A549 (cell line): ENCODE measurements around the gene AKT1S1. TPM values are rescaled to one million over a fixed set of nuclear protein-coding genes. Genes with fewer than 3 reads are reported as not detected.

Experiments used
- ATAC-seq, 2 experiments: fragments of 200-7000 bp in 1 of 2; fragments of >200 bp in 1 of 2; cut with Nextera tagmentation in 1 of 2; cut with Tn5 transposase in 1 of 2; 3 replicates each; pipeline versions ENCODE4 v1.8.0 to v1.9.1; 2018 to 2020; ENCODE audit warnings: mild to moderate bottlenecking in 1 of 2, moderate library complexity in 1 of 2
- CTCF ChIA-PET: fragments of 300-600 bp; sonication (Branson Sonifier 250); formaldehyde crosslinking; extraction: SDS; loops from one replicate; lab custom pipeline; 2021; ENCODE audit warnings: antibody characterized with exemption, inconsistent platforms; lab: Yijun Ruan, JAX
- POLR2A ChIA-PET: fragments of 350-600 bp; formaldehyde crosslinking; extraction: SDS; loops from one replicate; lab custom pipeline; 2021; ENCODE audit warnings: antibody characterized with exemption, inconsistent platforms; lab: Yijun Ruan, JAX
- DNase-seq, 2 experiments: peaks; one replicate each; pipeline versions ENCODE4 v3.0.0 to v3.0.0-alpha.2; 2011 to 2016; ENCODE audit warnings: low read depth in 1 of 2, low spot score in 1 of 2
- FAIRE-seq: peaks from 2 replicates; lab custom pipeline; 2011; peaks lifted over from hg19 to GRCh38; lab: Jason Lieb, UNC
- H3K27ac ChIP-seq, 2 experiments: fragments of >200 bp; sonication (Bioruptor Twin); formaldehyde crosslinking; 3 replicates each; pipeline ENCODE4 v1.5.1; 2016 to 2017
- H3K4me1 ChIP-seq: fragments of >200 bp; sonication (Bioruptor Twin); formaldehyde crosslinking; 3 replicates; pipeline ENCODE4 v1.6.1; 2016
- H3K4me2 ChIP-seq: fragments of >200 bp; sonication (Bioruptor Twin); formaldehyde crosslinking; 3 replicates; pipeline ENCODE4 v1.6.1; 2016
- H3K4me3 ChIP-seq: fragments of >200 bp; sonication (Bioruptor Twin); formaldehyde crosslinking; 3 replicates; pipeline ENCODE4 v1.5.1; 2016
- H3K9me3 ChIP-seq: fragments of >200 bp; sonication (Bioruptor Twin); formaldehyde crosslinking; 3 replicates; pipeline ENCODE4 v1.6.1; 2016
- BHLHE40 ChIP-seq: IDR thresholded peaks from 2 replicates; pipeline ENCODE4 v1.6.1; 2012; ENCODE audit warnings: low read depth, low read length, inconsistent platforms
- CHD2 ChIP-seq: fragments of 150-350 bp; IDR thresholded peaks from 2 replicates; pipeline ENCODE4 v1.6.1; 2014; ENCODE audit warnings: low read length; ENCODE audit not compliant: partially characterized antibody
- CHD4 ChIP-seq: fragments of 200-600 bp; sonication (generic); IDR thresholded peaks from 2 replicates; pipeline ENCODE4 v1.6.1; 2016; ENCODE audit warnings: antibody characterized with exemption, mild to moderate bottlenecking, borderline replicate concordance
- EP300 ChIP-seq, 2 experiments: fragments of >200 bp; sonication (Bioruptor Twin); formaldehyde crosslinking; IDR thresholded peaks; 2 replicates in 1 of 2; 3 replicates in 1 of 2; pipeline ENCODE4 v1.6.1; 2016 to 2017
- FOSL2 ChIP-seq, 2 experiments: fragments of 450-650 bp in 1 of 2; fragments of >200 bp in 1 of 2; sonication (Bioruptor Twin) in 1 of 2; formaldehyde crosslinking; IDR thresholded peaks; 2 replicates each; pipeline versions ENCODE4 v1.5.0 to v1.6.1; 2016 to 2020; ENCODE audit warnings: mild to moderate bottlenecking in 1 of 2, moderate library complexity in 1 of 2
- GATA3 ChIP-seq: IDR thresholded peaks from 2 replicates; pipeline ENCODE4 v1.6.1; 2012; ENCODE audit warnings: borderline replicate concordance
- HDAC2 ChIP-seq: fragments of 200-600 bp; sonication (generic); IDR thresholded peaks from 2 replicates; pipeline ENCODE4 v1.6.1; 2016
- HEYL ChIP-seq: fragments of 250-450 bp; sonication (Bioruptor Pico); IDR thresholded peaks from 2 replicates; pipeline ENCODE4 v1.8.0; 2021; ENCODE audit warnings: mild to moderate bottlenecking, moderate library complexity
- HOXA7 ChIP-seq: fragments of 250-450 bp; sonication (Bioruptor Pico); IDR thresholded peaks from 2 replicates; pipeline ENCODE4 v1.5.0; 2020; ENCODE audit warnings: mild to moderate bottlenecking, moderate library complexity
- HOXB13 ChIP-seq: fragments of 250-450 bp; sonication (Bioruptor Pico); IDR thresholded peaks from 2 replicates; pipeline ENCODE4 v1.5.0; 2020; ENCODE audit warnings: low read depth, mild to moderate bottlenecking, moderate library complexity
- HOXB5 ChIP-seq: fragments of 250-450 bp; sonication (Bioruptor Pico); IDR thresholded peaks from 2 replicates; pipeline ENCODE4 v1.5.0; 2020; ENCODE audit warnings: mild to moderate bottlenecking, moderate library complexity
- JUN ChIP-seq, 2 experiments: fragments of >200 bp; sonication (Bioruptor Twin); formaldehyde crosslinking; IDR thresholded peaks; 2 replicates in 1 of 2; 3 replicates in 1 of 2; pipeline ENCODE4 v1.6.1; 2016 to 2017
- JUNB ChIP-seq: fragments of >200 bp; sonication (Bioruptor Twin); formaldehyde crosslinking; IDR thresholded peaks from 2 replicates; pipeline ENCODE4 v1.6.1; 2016
- KDM1A ChIP-seq: fragments of 200-600 bp; sonication (generic); IDR thresholded peaks from 2 replicates; pipeline ENCODE4 v1.6.1; 2016; ENCODE audit warnings: low read depth, mild to moderate bottlenecking
- MAZ ChIP-seq: fragments of 150-350 bp; IDR thresholded peaks from 2 replicates; pipeline ENCODE4 v1.6.1; 2014; ENCODE audit warnings: antibody characterized with exemption, low read depth, low read length, borderline replicate concordance
- MYC ChIP-seq: IDR thresholded peaks from 2 replicates; pipeline ENCODE4 v1.6.1; 2012; ENCODE audit warnings: mild to moderate bottlenecking, inconsistent platforms, low read length, improper control_type of control experiment, borderline replicate concordance
- NPAS2 ChIP-seq: fragments of 250-450 bp; sonication (Bioruptor Pico); IDR thresholded peaks from 2 replicates; pipeline ENCODE4 v1.8.0; 2022; ENCODE audit warnings: mild to moderate bottlenecking, moderate library complexity, borderline replicate concordance
- NR3C1 ChIP-seq: fragments of >200 bp; sonication (Bioruptor Twin); formaldehyde crosslinking; IDR thresholded peaks from 3 replicates; pipeline ENCODE4 v1.6.1; 2017
- POLR2A ChIP-seq: IDR thresholded peaks from 2 replicates; pipeline ENCODE4 v1.6.1; 2012; ENCODE audit warnings: mild to moderate bottlenecking, low read length
- POLR2AphosphoS2 ChIP-seq: conservative IDR thresholded peaks from 2 replicates; pipeline ENCODE4 v1.6.1; 2012; ENCODE audit warnings: low read length, improper control_type of control experiment, inconsistent platforms
- RAD21 ChIP-seq, 2 experiments: fragments of >200 bp in 1 of 2; sonication (Bioruptor Twin) in 1 of 2; formaldehyde crosslinking in 1 of 2; IDR thresholded peaks in 1 of 2; conservative IDR thresholded peaks in 1 of 2; 2 replicates in 1 of 2; 3 replicates in 1 of 2; pipeline ENCODE4 v1.6.1; 2012 to 2018; ENCODE audit warnings: inconsistent platforms in 1 of 2
- RFX5 ChIP-seq: fragments of 450-650 bp; IDR thresholded peaks from 2 replicates; pipeline ENCODE4 v1.7.1; 2014; ENCODE audit warnings: antibody characterized with exemption, mild to moderate bottlenecking, moderate library complexity
- SREBF2 ChIP-seq: fragments of 450-650 bp; IDR thresholded peaks from 2 replicates; pipeline ENCODE4 v1.6.1; 2014; ENCODE audit warnings: mild to moderate bottlenecking, moderate library complexity
- TFCP2L1 ChIP-seq: fragments of 250-450 bp; sonication (Bioruptor Pico); IDR thresholded peaks from 2 replicates; pipeline ENCODE4 v1.5.0; 2021; ENCODE audit warnings: mild to moderate bottlenecking
- TP53 ChIP-seq: fragments of 250-450 bp; sonication (Bioruptor Pico); IDR thresholded peaks from 2 replicates; pipeline ENCODE4 v1.5.0; 2021; ENCODE audit warnings: mild to moderate bottlenecking, moderate library complexity
- ZC3H11A ChIP-seq: fragments of 450-650 bp; IDR thresholded peaks from 2 replicates; pipeline ENCODE4 v1.6.1; 2014; ENCODE audit warnings: antibody characterized with exemption, mild to moderate bottlenecking
- ZFP36 ChIP-seq: fragments of 450-650 bp; IDR thresholded peaks from 2 replicates; pipeline ENCODE4 v1.6.1; 2014; ENCODE audit warnings: borderline replicate concordance; ENCODE audit not compliant: partially characterized antibody
- ZNF302 ChIP-seq: fragments of 250-450 bp; sonication (Bioruptor Pico); IDR thresholded peaks from 2 replicates; pipeline ENCODE4 v1.9.0; 2021; ENCODE audit warnings: inconsistent platforms, mild to moderate bottlenecking, moderate library complexity
- WGBS: methylation state at CpG from one replicate; pipeline ENCODE4 v1.1.6; 2017; ENCODE audit errors: missing lambda C conversion rate; 5-methylcytosine and 5-hydroxymethylcytosine counted together
- polyA plus RNA-seq, 4 experiments: library from polyadenylated mRNA; depleted of rRNA in 3 of 4; stranded (reverse); fragments of >200 nt; fragmentation: RNase III in 1 of 4; extraction: RNeasy Plus Mini Kit Qiagen cat#74134 plus additional on column Dnase treatment in 1 of 4; gene quantifications; 2 replicates in 3 of 4; 3 replicates in 1 of 4; pipeline ENCODE4 v1.2.3, GENCODE V29; 2011 to 2017
- TF ChIP-seq, protein P1 (sequence below): fragments of >200 bp; sonication (Bioruptor Twin); formaldehyde crosslinking; IDR thresholded peaks from 2 replicates; pipeline ENCODE4 v1.6.1; 2016
- TF ChIP-seq, protein P2 (sequence below): fragments of >200 bp; sonication (Bioruptor Twin); formaldehyde crosslinking; IDR thresholded peaks from 3 replicates; pipeline ENCODE4 v1.5.1; 2016
- TF ChIP-seq, protein P3 (sequence below): fragments of 150-350 bp; IDR thresholded peaks from 2 replicates; pipeline ENCODE4 v1.6.1; 2014; ENCODE audit warnings: low read depth, mild to moderate bottlenecking, low read length
- TF ChIP-seq, protein P4 (sequence below): fragments of 450-650 bp; IDR thresholded peaks from 2 replicates; pipeline ENCODE4 v1.6.1; 2014; ENCODE audit warnings: antibody characterized with exemption

The AKT1S1 gene
- polyA plus RNA-seq, 2 of the 4 experiments (the other 2 are of a cell fraction): 39.2 to 75.9 TPM

DNA sequence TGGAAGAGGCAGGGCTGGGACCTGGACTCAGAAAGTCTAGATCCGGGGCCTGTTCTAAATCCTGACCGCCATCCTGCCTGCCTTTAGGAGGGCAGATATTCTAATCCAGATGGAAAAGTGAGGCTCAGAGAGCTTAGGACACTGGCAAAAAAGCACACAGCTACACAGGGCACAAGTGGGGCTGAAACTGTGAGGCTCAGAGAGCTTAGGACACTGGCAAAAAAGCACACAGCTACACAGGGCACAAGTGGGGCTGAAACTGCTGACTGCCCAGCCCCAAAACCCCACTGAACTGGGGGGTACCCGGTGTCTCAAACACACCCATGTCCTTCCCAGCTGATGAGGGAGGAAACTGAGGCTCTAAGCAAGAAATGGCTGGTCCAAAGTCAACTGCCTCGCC lies 2.0 kb downstream of the AKT1S1 start (continued):
- TF ChIP-seq ZC3H11A: no peak
- TF ChIP-seq ZNF302 (CRISPR knock-in tag): no peak
- no peak for TF ChIP-seq JUNB

DNA sequence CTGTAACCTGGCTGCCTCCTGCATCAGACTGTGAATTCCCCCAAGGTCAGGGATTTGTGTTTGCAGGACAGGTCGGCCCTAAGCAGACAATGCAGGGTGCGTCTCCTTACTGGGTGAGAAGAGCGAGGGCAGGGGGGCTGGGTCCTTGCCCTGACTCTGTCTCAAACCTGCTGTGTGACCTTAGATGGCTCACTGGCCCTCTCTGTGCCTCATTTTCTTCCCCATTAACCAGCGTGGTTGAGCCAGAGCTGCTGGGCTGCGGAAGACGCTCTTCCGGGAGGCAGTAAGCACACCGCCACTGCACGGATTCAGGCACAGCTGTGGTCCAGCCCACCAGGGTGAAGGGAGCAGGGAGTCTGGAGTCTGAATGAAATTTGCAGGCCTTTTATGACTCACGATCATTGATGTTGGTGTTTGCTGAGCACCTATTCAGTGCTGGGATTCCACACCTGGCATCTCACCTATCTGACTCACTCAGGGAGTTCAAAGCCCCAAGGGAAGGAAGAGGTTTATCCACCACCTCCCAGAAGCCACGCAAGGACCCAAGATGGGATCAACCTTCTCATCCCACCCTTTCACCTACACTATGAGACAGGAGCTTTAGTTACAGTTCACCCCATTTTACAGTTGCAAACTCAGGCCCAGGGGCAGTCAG lies 2.5 kb downstream of the AKT1S1 start:
- CTCF ChIA-PET: interaction anchor here (0.8 to 1.8 kb wide), 2 partner anchors 9 to 15 kb away, joined by 3 to 5 read pairs; no protein-coding TSS in a partner anchor
- DNase-seq: no peak
- H3K4me3 ChIP-seq: peak overlapping the region; percentile 95; the same call in 1 of the 3 replicates

DNA sequence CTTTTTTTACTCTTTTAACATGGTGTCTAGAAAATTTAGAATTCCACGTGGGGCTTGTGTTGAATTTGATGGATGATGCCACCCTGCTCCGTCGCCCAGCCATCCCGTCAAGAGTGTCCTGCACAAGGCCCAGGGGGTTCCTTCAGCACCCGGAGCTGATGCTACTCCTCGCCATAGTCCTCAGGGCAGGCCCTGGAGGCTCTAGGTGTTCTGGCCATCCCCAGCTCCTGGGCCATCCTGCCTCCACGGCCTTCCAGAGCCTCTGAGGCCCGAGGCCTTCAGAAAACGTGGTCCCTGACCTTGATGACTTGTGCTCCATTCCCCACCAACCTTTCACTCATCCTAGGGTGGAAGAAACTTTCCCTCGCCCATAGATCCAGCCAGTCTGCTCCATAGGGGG lies 3.3 kb downstream of the AKT1S1 start:
- WGBS: 84% methylated on average over 10 of the region's 10 CpGs

More for the DNA sequence above, 2.5 kb downstream of the AKT1S1 start:
- FAIRE-seq (no peak), ATAC-seq (no peak)
- H3K4me1 ChIP-seq: peaks cover 31% of the 10 kb centered on the region
- WGBS: 92% methylated on average over 11 of the region's 11 CpGs
- H3K4me2 ChIP-seq: peak overlapping the region; percentile 90
- peak overlapping the region in 1 of 2 experiments; percentile 98; a peak in 2 of 6 replicates for H3K27ac ChIP-seq
- no peaks in the 10 kb centered on the region for H3K9me3 ChIP-seq
- POLR2A ChIA-PET: no interaction called here
- TF ChIP-seq TFCP2L1 (CRISPR knock-in tag) (no peak), RAD21 (conservative IDR thresholded peaks at IDR 0.05 in 1 of 2, IDR thresholded peaks at IDR 0.05 in 1 of 2) (no peak), TP53 (CRISPR knock-in tag) (0 out of 2 replicates have a peak, but pooled peaks have one; percentile 31), ZFP36 (peak; percentile 60), POLR2AphosphoS2 (no peak), FOSL2 (IDR thresholded peaks at IDR 0.05) (no peak), FOSL2 (CRISPR knock-in tag; IDR thresholded peaks at IDR 0.05) (no peak), MAZ (no peak), CHD4 (no peak), KDM1A (no peak), HDAC2 (no peak), POLR2A (no peak), ZC3H11A (no peak)
- TF ChIP-seq, protein P1, sequence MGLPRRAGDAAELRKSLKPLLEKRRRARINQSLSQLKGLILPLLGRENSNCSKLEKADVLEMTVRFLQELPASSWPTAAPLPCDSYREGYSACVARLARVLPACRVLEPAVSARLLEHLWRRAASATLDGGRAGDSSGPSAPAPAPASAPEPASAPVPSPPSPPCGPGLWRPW: no peak
- TF ChIP-seq, protein P2, sequence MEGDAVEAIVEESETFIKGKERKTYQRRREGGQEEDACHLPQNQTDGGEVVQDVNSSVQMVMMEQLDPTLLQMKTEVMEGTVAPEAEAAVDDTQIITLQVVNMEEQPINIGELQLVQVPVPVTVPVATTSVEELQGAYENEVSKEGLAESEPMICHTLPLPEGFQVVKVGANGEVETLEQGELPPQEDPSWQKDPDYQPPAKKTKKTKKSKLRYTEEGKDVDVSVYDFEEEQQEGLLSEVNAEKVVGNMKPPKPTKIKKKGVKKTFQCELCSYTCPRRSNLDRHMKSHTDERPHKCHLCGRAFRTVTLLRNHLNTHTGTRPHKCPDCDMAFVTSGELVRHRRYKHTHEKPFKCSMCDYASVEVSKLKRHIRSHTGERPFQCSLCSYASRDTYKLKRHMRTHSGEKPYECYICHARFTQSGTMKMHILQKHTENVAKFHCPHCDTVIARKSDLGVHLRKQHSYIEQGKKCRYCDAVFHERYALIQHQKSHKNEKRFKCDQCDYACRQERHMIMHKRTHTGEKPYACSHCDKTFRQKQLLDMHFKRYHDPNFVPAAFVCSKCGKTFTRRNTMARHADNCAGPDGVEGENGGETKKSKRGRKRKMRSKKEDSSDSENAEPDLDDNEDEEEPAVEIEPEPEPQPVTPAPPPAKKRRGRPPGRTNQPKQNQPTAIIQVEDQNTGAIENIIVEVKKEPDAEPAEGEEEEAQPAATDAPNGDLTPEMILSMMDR: no peak

More for the DNA sequence above, 3.3 kb downstream of the AKT1S1 start:
- TF ChIP-seq HOXA7 (CRISPR knock-in tag) (no peak), HEYL (CRISPR knock-in tag) (no peak), NR3C1 (no peak), SREBF2 (no peak), TP53 (CRISPR knock-in tag) (no peak), RFX5 (no peak), BHLHE40 (no peak), CHD2 (no peak), HOXB13 (CRISPR knock-in tag) (no peak), EP300 (IDR thresholded peaks at IDR 0.05) (no peak), FOSL2 (IDR thresholded peaks at IDR 0.05) (no peak), FOSL2 (CRISPR knock-in tag; IDR thresholded peaks at IDR 0.05) (no peak), RAD21 (conservative IDR thresholded peaks at IDR 0.05 in 1 of 2, IDR thresholded peaks at IDR 0.05 in 1 of 2) (no peak), GATA3 (no peak), NPAS2 (CRISPR knock-in tag) (no peak), JUN (IDR thresholded peaks at IDR 0.05) (no peak), HOXB5 (CRISPR knock-in tag) (no peak), MYC (no peak)
- TF ChIP-seq, protein P3, sequence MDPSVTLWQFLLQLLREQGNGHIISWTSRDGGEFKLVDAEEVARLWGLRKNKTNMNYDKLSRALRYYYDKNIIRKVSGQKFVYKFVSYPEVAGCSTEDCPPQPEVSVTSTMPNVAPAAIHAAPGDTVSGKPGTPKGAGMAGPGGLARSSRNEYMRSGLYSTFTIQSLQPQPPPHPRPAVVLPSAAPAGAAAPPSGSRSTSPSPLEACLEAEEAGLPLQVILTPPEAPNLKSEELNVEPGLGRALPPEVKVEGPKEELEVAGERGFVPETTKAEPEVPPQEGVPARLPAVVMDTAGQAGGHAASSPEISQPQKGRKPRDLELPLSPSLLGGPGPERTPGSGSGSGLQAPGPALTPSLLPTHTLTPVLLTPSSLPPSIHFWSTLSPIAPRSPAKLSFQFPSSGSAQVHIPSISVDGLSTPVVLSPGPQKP: no peak
- TF ChIP-seq, protein P2: no peak
- TF ChIP-seq, protein P4, sequence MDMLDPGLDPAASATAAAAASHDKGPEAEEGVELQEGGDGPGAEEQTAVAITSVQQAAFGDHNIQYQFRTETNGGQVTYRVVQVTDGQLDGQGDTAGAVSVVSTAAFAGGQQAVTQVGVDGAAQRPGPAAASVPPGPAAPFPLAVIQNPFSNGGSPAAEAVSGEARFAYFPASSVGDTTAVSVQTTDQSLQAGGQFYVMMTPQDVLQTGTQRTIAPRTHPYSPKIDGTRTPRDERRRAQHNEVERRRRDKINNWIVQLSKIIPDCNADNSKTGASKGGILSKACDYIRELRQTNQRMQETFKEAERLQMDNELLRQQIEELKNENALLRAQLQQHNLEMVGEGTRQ: no peak
- TF ChIP-seq, all 56 proteins: peak for 0
- H3K4me2 ChIP-seq: no peak overlapping the region
- no peak overlapping the region for H3K4me3 ChIP-seq
- CTCF ChIA-PET: interaction anchor here (0.8 to 1.8 kb wide), 2 partner anchors 8 to 16 kb away, joined by 3 to 5 read pairs; no protein-coding TSS in a partner anchor
- no peak for FAIRE-seq
- peaks cover 27% of the 10 kb centered on the region for H3K4me1 ChIP-seq
- ATAC-seq: no peak
- H3K27ac ChIP-seq: no peak overlapping the region
- no peaks in the 10 kb centered on the region for H3K9me3 ChIP-seq
- POLR2A ChIA-PET: no interaction called here
- DNase-seq: no peak
